Vagina (tissue), 2 donors: Measurements from ENCODE around the gene KLHL33. TPM values are rescaled to one million over a fixed set of nuclear protein-coding genes. Genes with fewer than 3 reads are reported as not detected.

Experiments used
- DNase-seq, 2 donors: peaks; one replicate each; pipeline ENCODE4 v3.0.0-alpha.2; 2017; ENCODE audit errors: extremely low spot score in 2 of 2
- H3K27ac ChIP-seq: fragments of 200-600 bp; sonication (generic); one replicate; pipeline ENCODE4 v1.5.1; 2019
- H3K27me3 ChIP-seq: fragments of 200-600 bp; sonication (generic); one replicate; pipeline ENCODE4 v1.5.1; 2019
- H3K36me3 ChIP-seq, 2 donors: fragments of 200-600 bp; sonication (generic); one replicate each; pipeline ENCODE4 v1.5.1; 2017 to 2019
- H3K4me1 ChIP-seq: fragments of 200-600 bp; sonication (generic); one replicate; pipeline ENCODE4 v1.5.1; 2019
- H3K4me3 ChIP-seq, 2 donors: fragments of 200-600 bp; sonication (generic); 1 replicate in 1 of 2; 2 replicates in 1 of 2; pipeline ENCODE4 v1.5.1; 2016 to 2019
- H3K9me3 ChIP-seq: fragments of 200-600 bp; sonication (generic); one replicate; pipeline ENCODE4 v1.5.1; 2019
- CTCF ChIP-seq, 3 experiments: fragments of 450-650 bp in 2 of 3; fragments of 200-600 bp in 1 of 3; sonication (generic) in 1 of 3; IDR thresholded peaks; one replicate each; pipeline ENCODE4 v1.5.1; 2017 to 2019; ENCODE audit warnings: antibody characterized with exemption in 3 of 3, mild to moderate bottlenecking in 2 of 3, moderate library complexity in 2 of 3
- POLR2A ChIP-seq, 2 donors: fragments of 450-650 bp; IDR thresholded peaks; one replicate each; pipeline ENCODE4 v1.6.1; 2017; ENCODE audit warnings: antibody characterized with exemption in 2 of 2, mild to moderate bottlenecking in 2 of 2, moderate library complexity in 2 of 2
- POLR2AphosphoS5 ChIP-seq, 2 donors: sonication (generic); formaldehyde crosslinking; IDR thresholded peaks; one replicate each; pipeline ENCODE4 v1.9.0; 2017; ENCODE audit warnings: antibody characterized with exemption in 2 of 2, mild to moderate bottlenecking in 2 of 2, low read depth in 1 of 2; ENCODE audit not compliant: insufficient read depth in 1 of 2
- intact Hi-C: fragments of 100-400 bp; cut with DNase I; formaldehyde crosslinking; loops from one replicate; pipeline ENCODE4 v1.15.1; 2023
- total RNA-seq: library from RNA; depleted of rRNA; stranded (reverse); fragments of >200 nt; gene quantifications from one replicate; pipeline ENCODE4 v1.2.3, GENCODE V29; 2016

The KLHL33 gene
- 1.2 TPM for total RNA-seq

GRCh38 chr14:20435582-20436362 lies at the start of gene KLHL33:
TSS of gene KLHL33 (minus strand) at chr14:20436166. CDS start at chr14:20435811, 355 bp downstream.
- TF ChIP-seq POLR2A (IDR thresholded peaks at IDR 0.05) (no peak), POLR2AphosphoS5 (IDR thresholded peaks at IDR 0.05; ENCODE audit: insufficient read depth in 1 of 2, low read depth in 1 of 2) (no peak)
- no peaks in the 10 kb centered on the region for H3K36me3 ChIP-seq
- peak within 1 kb of the TSS; percentile 79 for H3K27ac ChIP-seq
- intact Hi-C loops = no loop called here
- DNase-seq = no peak
- no peaks in the 10 kb centered on the region for H3K9me3 ChIP-seq
- H3K27me3 ChIP-seq = no peaks in the 10 kb centered on the region
- H3K4me3 ChIP-seq = peak within 1 kb of the TSS; percentile 40 to 43
- peaks cover 17% of the 10 kb centered on the region for H3K4me1 ChIP-seq

GRCh38 chr14:20482382-20482781 lies 46.4 kb upstream of the KLHL33 start:
- no peak for DNase-seq
- no peaks in the 10 kb centered on the region for H3K4me1 ChIP-seq
- no peak for TF ChIP-seq POLR2AphosphoS5 (IDR thresholded peaks at IDR 0.05; ENCODE audit: insufficient read depth in 1 of 2, low read depth in 1 of 2)
- no peak for TF ChIP-seq POLR2A (IDR thresholded peaks at IDR 0.05)
- no peak for TF ChIP-seq CTCF (IDR thresholded peaks at IDR 0.05)
- no peaks in the 10 kb centered on the region for H3K27me3 ChIP-seq
- no peaks in the 10 kb centered on the region for H3K9me3 ChIP-seq
- no peaks in the 10 kb centered on the region for H3K36me3 ChIP-seq
- H3K4me3 ChIP-seq = no peak overlapping the region
- no peak overlapping the region for H3K27ac ChIP-seq
- intact Hi-C loops = no loop called here

- Histone ChIP-seq H3K27me3 (no peaks in the 10 kb centered on the region), H3K4me3 (no peak overlapping the region), H3K27ac (no peak overlapping the region), H3K9me3 (no peaks in the 10 kb centered on the region), H3K36me3 (peaks cover 0 to 27% of the 10 kb centered on the region in 2 donors), H3K4me1 (no peaks in the 10 kb centered on the region)
- intact Hi-C loops = no loop called here
- TF ChIP-seq POLR2A (IDR thresholded peaks at IDR 0.05) (no peak), CTCF (IDR thresholded peaks at IDR 0.05) (no peak), POLR2AphosphoS5 (IDR thresholded peaks at IDR 0.05; ENCODE audit: insufficient read depth in 1 of 2, low read depth in 1 of 2) (no peak)
- no peak for DNase-seq
These were observed 42.9 kb upstream of the KLHL33 start for GRCh38 chr14:20478894-20479293.

GRCh38 chr14:20477211-20477876 lies 41.4 kb upstream of the KLHL33 start:
- H3K27me3 ChIP-seq = no peaks in the 10 kb centered on the region
- peaks cover 0 to 37% of the 10 kb centered on the region in 2 donors for H3K36me3 ChIP-seq
- H3K4me1 ChIP-seq = no peaks in the 10 kb centered on the region
- H3K4me3 ChIP-seq = no peak overlapping the region
- H3K9me3 ChIP-seq = no peaks in the 10 kb centered on the region
- H3K27ac ChIP-seq = no peak overlapping the region
- intact Hi-C loops = no loop called here
- TF ChIP-seq POLR2AphosphoS5 (IDR thresholded peaks at IDR 0.05; ENCODE audit: insufficient read depth in 1 of 2, low read depth in 1 of 2) = peak in 1 of 2 donors; percentile 18
- TF ChIP-seq POLR2A (IDR thresholded peaks at IDR 0.05) = no peak
- no peak for DNase-seq

GRCh38 chr14:20476776-20477175 lies 40.8 kb upstream of the KLHL33 start:
- Histone ChIP-seq H3K4me1 (no peaks in the 10 kb centered on the region), H3K27me3 (no peaks in the 10 kb centered on the region), H3K36me3 (peaks cover 0 to 37% of the 10 kb centered on the region in 2 donors), H3K9me3 (no peaks in the 10 kb centered on the region), H3K27ac (no peak overlapping the region), H3K4me3 (no peak overlapping the region)
- no peak for TF ChIP-seq CTCF (IDR thresholded peaks at IDR 0.05)
- TF ChIP-seq POLR2AphosphoS5 (IDR thresholded peaks at IDR 0.05; ENCODE audit: insufficient read depth in 1 of 2, low read depth in 1 of 2) = no peak
- TF ChIP-seq POLR2A (IDR thresholded peaks at IDR 0.05) = no peak
- DNase-seq = no peak
- intact Hi-C loops = no loop called here
